Loucy (cell line): ENCODE measurements around the gene TNFSF12.

Source experiments
- CTCF ChIP-seq: fragments of 200-600 bp; sonication (generic); conservative IDR thresholded peaks from 2 replicates; pipeline ENCODE4 v1.5.1; 2014; ENCODE audit warnings: mild to moderate bottlenecking, antibody characterized with exemption, low read length
- EZH2phosphoT487 ChIP-seq: fragments of 200-600 bp; IDR thresholded peaks from 2 replicates; pipeline ENCODE4 v1.6.1; 2018; ENCODE audit warnings: antibody characterized with exemption, mild to moderate bottlenecking, moderate library complexity, borderline replicate concordance

GRCh38 chr17:7561589-7562207 lies 12.8 kb downstream of the TNFSF12 start, which contains the start of gene SENP3:
- TF ChIP-seq CTCF (no peak), EZH2phosphoT487 (no peak)
